ENCODE measurements around the gene TMBIM6.

- no peak for TF ChIP-seq CTCF (IDR thresholded peaks at IDR 0.05 in 8 of 11, conservative IDR thresholded peaks at IDR 0.05 in 3 of 11)
- TF ChIP-seq POLR2AphosphoS5 (IDR thresholded peaks at IDR 0.05): no peak
These were observed 34.8 kb upstream of the TMBIM6 start for GRCh38 chr12:49706351-49707127.
